PC-9 (cell line): ENCODE data around the gene RING1. TPM values are rescaled to one million over a fixed set of nuclear protein-coding genes. Genes with fewer than 3 reads are reported as not detected.

Source experiments
- BruUV-seq: library from RNA; stranded (reverse); fragments of 400-500 nt; replicated peaks from 2 replicates; lab custom pipeline; 2021; lab: Mats Ljungman, UMichigan
- CTCF ChIA-PET: fragments of 300-600 bp; sonication (Branson Sonifier 250); formaldehyde crosslinking; loops from one replicate; lab custom pipeline; 2022; ENCODE audit warnings: antibody characterized with exemption; lab: Charles Lee
- POLR2A ChIA-PET: fragments of 300-600 bp; sonication (Branson Sonifier 250); formaldehyde crosslinking; loops from one replicate; lab custom pipeline; 2022; ENCODE audit warnings: antibody characterized with exemption; ENCODE audit not compliant: unreplicated experiment; lab: Charles Lee
- DNase-seq, 2 experiments: peaks; one replicate each; pipeline versions ENCODE4 v3.0.0 to v3.0.0-alpha.2; 2015 to 2022; ENCODE audit warnings: mixed read lengths in 1 of 2
- H2AFZ ChIP-seq: fragments of 200-600 bp; sonication (generic); 2 replicates; pipeline ENCODE4 v1.8.1; 2017; ENCODE audit warnings: antibody characterized with exemption
- H3F3A ChIP-seq: fragments of 200-600 bp; sonication (generic); 2 replicates; pipeline ENCODE4 v1.8.1; 2017; ENCODE audit warnings: antibody characterized with exemption, mild to moderate bottlenecking, low read depth; ENCODE audit not compliant: insufficient read depth
- H3K27ac ChIP-seq: fragments of 200-600 bp; sonication (generic); 2 replicates; pipeline ENCODE4 v1.6.1; 2016; ENCODE audit warnings: mixed run types
- H3K27me3 ChIP-seq: fragments of 200-600 bp; sonication (generic); 2 replicates; pipeline ENCODE4 v1.6.1; 2016; ENCODE audit warnings: low read depth, mixed run types; ENCODE audit not compliant: insufficient read depth
- H3K36me3 ChIP-seq: fragments of 200-600 bp; sonication (generic); 2 replicates; pipeline ENCODE4 v1.6.1; 2016; ENCODE audit warnings: low read depth, mixed run types
- H3K4me1 ChIP-seq: fragments of 200-600 bp; sonication (generic); replicated peaks from 2 replicates; pipeline ENCODE4 v1.6.1; 2016; ENCODE audit warnings: mixed run types; ENCODE audit not compliant: insufficient read depth
- H3K4me2 ChIP-seq: fragments of 200-600 bp; sonication (generic); 2 replicates; pipeline ENCODE4 v1.6.1; 2017; ENCODE audit warnings: mixed run types
- H3K4me3 ChIP-seq: fragments of 200-600 bp; sonication (generic); 2 replicates; pipeline ENCODE4 v1.6.1; 2016; ENCODE audit warnings: mixed run types
- H3K79me2 ChIP-seq: fragments of 200-600 bp; sonication (generic); 2 replicates; pipeline ENCODE4 v1.6.1; 2017; ENCODE audit warnings: low read depth, mixed run types
- H3K9me2 ChIP-seq: fragments of 200-600 bp; sonication (generic); 2 replicates; pipeline ENCODE4 v1.8.1; 2017; ENCODE audit warnings: mild to moderate bottlenecking; ENCODE audit not compliant: insufficient read depth
- H3K9me3 ChIP-seq: fragments of 200-600 bp; sonication (generic); 2 replicates; pipeline ENCODE4 v1.8.1; 2016; ENCODE audit warnings: low read depth; ENCODE audit not compliant: insufficient read depth
- H4K20me1 ChIP-seq: fragments of 200-600 bp; sonication (generic); 2 replicates; pipeline ENCODE4 v1.8.1; 2017; ENCODE audit not compliant: insufficient read depth
- CTCF ChIP-seq: fragments of 200-600 bp; sonication (generic); conservative IDR thresholded peaks from 2 replicates; pipeline ENCODE4 v1.6.1; 2017; ENCODE audit warnings: mixed run types, antibody characterized with exemption, mild to moderate bottlenecking, moderate library complexity
- EZH2 ChIP-seq: fragments of 200-600 bp; sonication (generic); IDR thresholded peaks from 2 replicates; pipeline ENCODE4 v1.8.0; 2017; ENCODE audit warnings: antibody characterized with exemption, low read depth
- intact Hi-C: fragments of 100-400 bp; cut with micrococcal nuclease; formaldehyde crosslinking; loops from one replicate; pipeline ENCODE4 v1.10.0; 2022; ENCODE audit not compliant: unreplicated experiment
- total RNA-seq: library from RNA; stranded (reverse); gene quantifications from 2 replicates; pipeline ENCODE4 v1.2.3, GENCODE V29; 2021

RING1 gene
- total RNA-seq, 1 experiment from 2014 or later: 18.9 TPM

- Histone ChIP-seq H4K20me1 (no peaks in the 10 kb centered on the region), H3K4me2 (no peak overlapping the region), H3K36me3 (no peaks in the 10 kb centered on the region), H2AFZ (no peak overlapping the region), H3K27ac (no peak overlapping the region), H3K27me3 (peaks cover 53% of the 10 kb centered on the region), H3K4me1 (no peaks in the 10 kb centered on the region), H3F3A (no peaks in the 10 kb centered on the region), H3K4me3 (no peak overlapping the region), H3K9me2 (no peaks in the 10 kb centered on the region), H3K79me2 (no peaks in the 10 kb centered on the region), H3K9me3 (no peaks in the 10 kb centered on the region)
- no peak for DNase-seq
- POLR2A ChIA-PET: no interaction called here
- intact Hi-C loops: no loop called here
- no peak for TF ChIP-seq EZH2
- no peak for TF ChIP-seq CTCF
- BruUV-seq: no TSS peak
- CTCF ChIA-PET: no interaction called here
These were observed 31.4 kb upstream of the RING1 start for GRCh38 chr6:33176906-33177305.

- no peak overlapping the region for H3K4me2 ChIP-seq
- DNase-seq: no peak
- H3K4me3 ChIP-seq: no peak overlapping the region
- peaks cover 52% of the 10 kb centered on the region for H3K27me3 ChIP-seq
- TF ChIP-seq CTCF (no peak), EZH2 (no peak)
- intact Hi-C loops: no loop called here
- CTCF ChIA-PET: no interaction called here
- no peaks in the 10 kb centered on the region for H3K9me3 ChIP-seq
- H3K4me1 ChIP-seq: no peaks in the 10 kb centered on the region
- H3K36me3 ChIP-seq: no peaks in the 10 kb centered on the region
- no peaks in the 10 kb centered on the region for H3K9me2 ChIP-seq
- no peaks in the 10 kb centered on the region for H4K20me1 ChIP-seq
- H3F3A ChIP-seq: no peaks in the 10 kb centered on the region
- H2AFZ ChIP-seq: no peak overlapping the region
- no TSS peak for BruUV-seq
- no peaks in the 10 kb centered on the region for H3K79me2 ChIP-seq
- no peak overlapping the region for H3K27ac ChIP-seq
- POLR2A ChIA-PET: no interaction called here
These were observed 30.5 kb upstream of the RING1 start for GRCh38 chr6:33177552-33178446.

- H3K27ac ChIP-seq: no peak overlapping the region
- H3K4me3 ChIP-seq: no peak overlapping the region
- peaks cover 42% of the 10 kb centered on the region for H3K27me3 ChIP-seq
- no peak for TF ChIP-seq EZH2
- no peak for TF ChIP-seq CTCF
- no peaks in the 10 kb centered on the region for H3K79me2 ChIP-seq
- no TSS peak for BruUV-seq
- H3K36me3 ChIP-seq: no peaks in the 10 kb centered on the region
- H2AFZ ChIP-seq: no peak overlapping the region
- ChIA-PET CTCF (no interaction called here), POLR2A (no interaction called here)
- no peaks in the 10 kb centered on the region for H3K9me2 ChIP-seq
- intact Hi-C loops: no loop called here
- no peak for DNase-seq
- no peaks in the 10 kb centered on the region for H3K9me3 ChIP-seq
- no peaks in the 10 kb centered on the region for H3F3A ChIP-seq
- no peaks in the 10 kb centered on the region for H4K20me1 ChIP-seq
- no peak overlapping the region for H3K4me2 ChIP-seq
- no peaks in the 10 kb centered on the region for H3K4me1 ChIP-seq
These were observed 29.4 kb upstream of the RING1 start for GRCh38 chr6:33178755-33179475.
